AG10803 (cell line): Measurements from ENCODE around the gene CR1.

Source experiments
- DNase-seq: peaks from one replicate; pipeline ENCODE4 v3.0.0; 2010; ENCODE audit warnings: low read depth
- H3K4me3 ChIP-seq: 2 replicates; pipeline ENCODE4 v1.5.1; 2011; ENCODE audit warnings: mild to moderate bottlenecking, low read length, control low read depth
- CTCF ChIP-seq: conservative IDR thresholded peaks from 2 replicates; pipeline ENCODE4 v1.5.1; 2011; ENCODE audit warnings: mild to moderate bottlenecking, low read length, control low read depth, inconsistent platforms

The CR1 gene

GRCh38 chr1:207502726-207503125 lies 6.8 kb downstream of the CR1 start:
- DNase-seq: no peak
- no peak overlapping the region for H3K4me3 ChIP-seq
- no peak for TF ChIP-seq CTCF

GRCh38 chr1:207503950-207504349 lies 8.0 kb downstream of the CR1 start:
- no peak for DNase-seq
- H3K4me3 ChIP-seq: no peak overlapping the region
- no peak for TF ChIP-seq CTCF

- DNase-seq: no peak
- TF ChIP-seq CTCF: no peak
- no peak overlapping the region for H3K4me3 ChIP-seq
Observed at GRCh38 chr1:207504438-207504837, 8.5 kb downstream of the CR1 start.

- no peak for TF ChIP-seq CTCF
Observed at GRCh38 chr1:207510444-207510843, 14.5 kb downstream of the CR1 start.

GRCh38 chr1:207514890-207515289 lies 18.9 kb downstream of the CR1 start:
- H3K4me3 ChIP-seq: no peak overlapping the region
- no peak for DNase-seq
- no peak for TF ChIP-seq CTCF

More at GRCh38 chr1:207510444-207510843, 14.5 kb downstream of the CR1 start:
- no peak for DNase-seq
- no peak overlapping the region for H3K4me3 ChIP-seq

GRCh38 chr1:207516729-207517128 lies 20.8 kb downstream of the CR1 start:
- H3K4me3 ChIP-seq: no peak overlapping the region
- no peak for TF ChIP-seq CTCF
- DNase-seq: no peak

- no peak overlapping the region for H3K4me3 ChIP-seq
- DNase-seq: no peak
- no peak for TF ChIP-seq CTCF
Observed at GRCh38 chr1:207518608-207519236, 22.8 kb downstream of the CR1 start.
